Stimulated activated naive CD4-positive, alpha-beta T cell treated with Interleukin-2 at 50 U/mL for 16 hours (primary cell): ENCODE data around the gene PTPN4.
"Not testable (repeated sequence)": the region's sequence is repeated elsewhere in the genome, so short reads cannot be mapped to it uniquely, and the experiment has no call there.

Experiments used
- DNase-seq: peaks from one replicate; lab custom pipeline; 2025; lab: John Stamatoyannopoulos, UW

PTPN4 gene

GRCh38 chr2:119764832-119765231 lies 5.1 kb downstream of the PTPN4 start:
- DNase-seq = no peak

GRCh38 chr2:119765433-119766002 lies 5.8 kb downstream of the PTPN4 start:
- no peak for DNase-seq

- no peak for DNase-seq
Measured at GRCh38 chr2:119766944-119767343, 7.2 kb downstream of the PTPN4 start.

GRCh38 chr2:119768742-119769141 lies 9.0 kb downstream of the PTPN4 start:
- DNase-seq = no peak

- DNase-seq = no peak
Measured at GRCh38 chr2:119769645-119770044, 9.9 kb downstream of the PTPN4 start.

- DNase-seq = no peak
Measured at GRCh38 chr2:119771331-119771730, 11.6 kb downstream of the PTPN4 start.

- DNase-seq = no peak
Measured at GRCh38 chr2:119772128-119772527, 12.4 kb downstream of the PTPN4 start.

- DNase-seq = no peak
Measured at GRCh38 chr2:119772767-119773166, 13.0 kb downstream of the PTPN4 start.

- no peak for DNase-seq
Measured at GRCh38 chr2:119774026-119774425, 14.3 kb downstream of the PTPN4 start.

GRCh38 chr2:119775102-119775501 lies 15.4 kb downstream of the PTPN4 start:
- no peak for DNase-seq

GRCh38 chr2:119782308-119783027 lies 22.7 kb downstream of the PTPN4 start:
- no peak for DNase-seq

- DNase-seq = no peak
Measured at GRCh38 chr2:119784876-119785275, 25.2 kb downstream of the PTPN4 start.

- no peak for DNase-seq
Measured at GRCh38 chr2:119786295-119786694, 26.6 kb downstream of the PTPN4 start.

- DNase-seq = no peak
Measured at GRCh38 chr2:119788752-119789151, 29.0 kb downstream of the PTPN4 start.

GRCh38 chr2:119790466-119790865 lies 30.7 kb downstream of the PTPN4 start:
- DNase-seq = no peak

- no peak for DNase-seq
Measured at GRCh38 chr2:119792907-119793312, 33.2 kb downstream of the PTPN4 start.

GRCh38 chr2:119794237-119794636 lies 34.5 kb downstream of the PTPN4 start:
- no peak for DNase-seq

- DNase-seq = no peak
Measured at GRCh38 chr2:119795309-119796303, 35.9 kb downstream of the PTPN4 start.

GRCh38 chr2:119800376-119800902 lies 40.7 kb downstream of the PTPN4 start:
- DNase-seq = no peak

- no peak for DNase-seq
Measured at GRCh38 chr2:119801040-119801439, 41.3 kb downstream of the PTPN4 start.

GRCh38 chr2:119801989-119802388 lies 42.3 kb downstream of the PTPN4 start:
- DNase-seq = not testable (repeated sequence)

- DNase-seq = no peak
Measured at GRCh38 chr2:119803101-119803500, 43.4 kb downstream of the PTPN4 start.
